Pulmonary artery endothelial cell (primary cell): ENCODE results near the gene PWP2. TPM values are rescaled to one million over a fixed set of nuclear protein-coding genes. Genes with fewer than 3 reads are reported as not detected.
"Not testable (repeated sequence)": the region's sequence is repeated elsewhere in the genome, so short reads cannot be mapped to it uniquely, and the experiment has no call there.

Source experiments
- DNase-seq: peaks from one replicate; pipeline ENCODE4 v3.0.0-alpha.2; 2011; ENCODE audit warnings: low read depth, low spot score
- total RNA-seq: library from RNA; depleted of rRNA; stranded (reverse); fragments of >200 nt; gene quantifications from 2 replicates; pipeline ENCODE4 v1.2.3, GENCODE V29; 2014

PWP2 gene
- total RNA-seq: 6.0 and 6.3 TPM in 2 replicates

GRCh38 chr21:44107026-44107501 is at the start of gene PWP2:
PWP2 (plus strand) TSS chr21:44107399; CDS start chr21:44107417, 18 bp downstream.
- not testable (repeated sequence) for DNase-seq

GRCh38 chr21:44057960-44058651 is 49.1 kb upstream of the PWP2 start:
- no peak for DNase-seq

GRCh38 chr21:44058652-44058964 is 48.6 kb upstream of the PWP2 start:
- no peak for DNase-seq

- no peak for DNase-seq
These were observed 48.2 kb upstream of the PWP2 start for GRCh38 chr21:44058981-44059380.

- no peak for DNase-seq
These were observed 47.5 kb upstream of the PWP2 start for GRCh38 chr21:44059710-44060109.

- DNase-seq: no peak
These were observed 44.8 kb upstream of the PWP2 start for GRCh38 chr21:44062380-44062779.

- no peak for DNase-seq
These were observed 43.9 kb upstream of the PWP2 start for GRCh38 chr21:44063151-44063912.

GRCh38 chr21:44064852-44065403 is 42.3 kb upstream of the PWP2 start:
- no peak for DNase-seq

GRCh38 chr21:44065428-44065827 is 41.8 kb upstream of the PWP2 start:
- DNase-seq: no peak

- no peak for DNase-seq
These were observed 41.1 kb upstream of the PWP2 start for GRCh38 chr21:44066116-44066515.

GRCh38 chr21:44067011-44067839 is 40.0 kb upstream of the PWP2 start:
- DNase-seq: no peak

GRCh38 chr21:44070391-44070790 is 36.8 kb upstream of the PWP2 start:
- DNase-seq: no peak

GRCh38 chr21:44071359-44072104 is 35.7 kb upstream of the PWP2 start:
- no peak for DNase-seq

- no peak for DNase-seq
These were observed 35.1 kb upstream of the PWP2 start for GRCh38 chr21:44072111-44072510.

- no peak for DNase-seq
These were observed 32.8 kb upstream of the PWP2 start for GRCh38 chr21:44074315-44074958.

GRCh38 chr21:44076316-44076715 is 30.9 kb upstream of the PWP2 start:
- DNase-seq: no peak

GRCh38 chr21:44078411-44078981 is 28.7 kb upstream of the PWP2 start:
- DNase-seq: no peak

- DNase-seq: no peak
These were observed 27.8 kb upstream of the PWP2 start for GRCh38 chr21:44079446-44079845.

GRCh38 chr21:44079846-44080245 is 27.4 kb upstream of the PWP2 start:
- no peak for DNase-seq
